B cell (primary cell): ENCODE results near the gene CPT1A. TPM values are rescaled to one million over a fixed set of nuclear protein-coding genes. Genes with fewer than 3 reads are reported as not detected.

Experiments
- ATAC-seq: fragments of 200-7000 bp; cut with Tn5 transposase; one replicate; pipeline ENCODE4 v1.10.0; 2021; ENCODE audit warnings: low read depth, mild to moderate bottlenecking, moderate number of reproducible peaks, moderate library complexity
- CTCF ChIA-PET: fragments of 350-600 bp; sonication (Branson Sonifier 250); formaldehyde crosslinking; loops from one replicate; lab custom pipeline; 2021; ENCODE audit warnings: antibody characterized with exemption, inconsistent platforms; lab: Charles Lee
- POLR2A ChIA-PET: fragments of 350-600 bp; sonication (Branson Sonifier 250); formaldehyde crosslinking; loops from one replicate; lab custom pipeline; 2021; ENCODE audit warnings: antibody characterized with exemption; lab: Charles Lee
- DNase-seq: peaks from one replicate; pipeline ENCODE4 v3.0.0; 2013
- H2AFZ ChIP-seq: 2 replicates; pipeline ENCODE4 v1.6.1; 2012; ENCODE audit warnings: mild to moderate bottlenecking, low read depth, low read length; ENCODE audit not compliant: insufficient read depth, poor library complexity, severe bottlenecking
- H3K27ac ChIP-seq, 2 donors: 1 replicate in 1 of 2; 2 replicates in 1 of 2; pipeline ENCODE4 v1.5.1; 2012 to 2013; ENCODE audit warnings: low read length in 2 of 2, mild to moderate bottlenecking in 2 of 2, moderate library complexity in 1 of 2
- H3K27me3 ChIP-seq, 4 experiments: fragments of 200-600 bp in 1 of 4; sonication (generic) in 1 of 4; replicated peaks in 1 of 4; 1 replicate in 2 of 4; 2 replicates in 2 of 4; pipeline versions ENCODE4 v1.6.1 to v1.7.0; 2013 to 2016; ENCODE audit warnings: low read length in 3 of 4, mild to moderate bottlenecking in 2 of 4, mixed read lengths in 1 of 4, moderate library complexity in 1 of 4; ENCODE audit not compliant: insufficient read depth in 4 of 4, control insufficient read depth in 3 of 4; ENCODE audit errors: control extremely low read depth in 1 of 4
- H3K36me3 ChIP-seq, 2 experiments: replicated peaks in 1 of 2; 1 replicate in 1 of 2; 2 replicates in 1 of 2; pipeline versions ENCODE4 v1.6.1 to v1.7.1; 2013; ENCODE audit warnings: low read length in 1 of 2; ENCODE audit not compliant: insufficient read depth in 2 of 2, control insufficient read depth in 1 of 2; ENCODE audit errors: control extremely low read depth in 1 of 2, extremely low read depth in 1 of 2
- H3K4me1 ChIP-seq, 2 donors: fragments of 200-600 bp in 1 of 2; sonication (generic) in 1 of 2; 1 replicate in 1 of 2; 2 replicates in 1 of 2; pipeline versions ENCODE4 v1.5.1 to v1.6.1; 2013 to 2017; ENCODE audit warnings: low read length in 2 of 2; ENCODE audit not compliant: control insufficient read depth in 2 of 2, insufficient read depth in 2 of 2
- H3K4me2 ChIP-seq: replicated peaks from 2 replicates; pipeline ENCODE3; 2012; ENCODE audit warnings: mild to moderate bottlenecking, low read depth, low read length; ENCODE audit not compliant: poor library complexity, severe bottlenecking
- H3K4me3 ChIP-seq, 5 experiments: fragments of 200-600 bp in 1 of 5; sonication (generic) in 1 of 5; 1 replicate in 3 of 5; 2 replicates in 2 of 5; pipeline versions ENCODE4 v1.5.1 to v1.7.0; 2011 to 2016; ENCODE audit warnings: low read length in 4 of 5, mild to moderate bottlenecking in 4 of 5, low read depth in 2 of 5, control low read depth in 1 of 5, moderate library complexity in 1 of 5; ENCODE audit not compliant: insufficient read depth in 1 of 5; ENCODE audit errors: control extremely low read depth in 1 of 5, extremely low read depth in 1 of 5
- H3K79me2 ChIP-seq: fragments of 200-600 bp; sonication (generic); one replicate; pipeline ENCODE4 v1.6.0; 2016; ENCODE audit warnings: low read length; ENCODE audit not compliant: control insufficient read depth, insufficient read depth
- H3K9ac ChIP-seq: fragments of 200-600 bp; sonication (generic); 2 replicates; pipeline ENCODE4 v1.6.1; 2017; ENCODE audit warnings: mild to moderate bottlenecking, low read length, moderate library complexity
- H3K9me3 ChIP-seq, 3 donors: one replicate each; pipeline versions ENCODE4 v1.6.1 to v1.7.1; 2013; ENCODE audit warnings: low read length in 2 of 3; ENCODE audit not compliant: control insufficient read depth in 2 of 3, insufficient read depth in 1 of 3; ENCODE audit errors: control extremely low read depth in 1 of 3
- H4K20me1 ChIP-seq: 2 replicates; pipeline ENCODE4 v1.6.0; 2012; ENCODE audit warnings: mild to moderate bottlenecking, low read length; ENCODE audit not compliant: insufficient read depth, control insufficient read depth, poor library complexity, severe bottlenecking
- H3K27ac Mint-ChIP-seq: one replicate; pipeline ENCODE4 v1.8.0; 2021; ENCODE audit warnings: mixed read lengths
- H3K27me3 Mint-ChIP-seq: one replicate; pipeline ENCODE4 v1.8.0; 2021; ENCODE audit warnings: mixed read lengths
- H3K4me1 Mint-ChIP-seq: one replicate; pipeline ENCODE4 v1.8.0; 2021; ENCODE audit warnings: mixed read lengths
- H3K4me3 Mint-ChIP-seq: one replicate; pipeline ENCODE4 v1.8.0; 2021; ENCODE audit warnings: mixed read lengths
- H3K9me3 Mint-ChIP-seq: one replicate; pipeline ENCODE4 v1.8.0; 2022; ENCODE audit warnings: mixed read lengths; ENCODE audit not compliant: insufficient read depth
- CTCF ChIP-seq: fragments of 200-600 bp; IDR thresholded peaks from one replicate; pipeline ENCODE4 v1.8.0; 2022; ENCODE audit warnings: antibody characterized with exemption, mild to moderate bottlenecking
- EZH2 ChIP-seq: IDR thresholded peaks from 2 replicates; pipeline ENCODE4 v1.6.1; 2012; ENCODE audit warnings: borderline replicate concordance, low read depth, mild to moderate bottlenecking, moderate library complexity, low read length; ENCODE audit not compliant: insufficient read depth, poor library complexity, severe bottlenecking
- WGBS: methylation state at CpG from one replicate; pipeline ENCODE4 v1.1.5; 2013; ENCODE audit warnings: missing lambda C conversion rate; ENCODE audit not compliant: insufficient coverage; 5-methylcytosine and 5-hydroxymethylcytosine counted together
- intact Hi-C: fragments of 100-400 bp; cut with micrococcal nuclease; formaldehyde crosslinking; loops from one replicate; pipeline ENCODE4 v1.10.0; 2022
- polyA plus RNA-seq: library from polyadenylated mRNA; depleted of rRNA; stranded (reverse); fragments of >200 nt; gene quantifications from 2 replicates; pipeline ENCODE4 v1.2.3, GENCODE V29; 2012
- total RNA-seq, 2 donors: library from RNA; stranded (reverse); fragments of 120-200 nt in 1 of 2; gene quantifications; 1 replicate in 1 of 2; 2 replicates in 1 of 2; pipeline versions ENCODE4 v1.2.3 to v1.2.4, GENCODE V29; 2013 to 2022

The CPT1A gene
- total and polyA plus RNA-seq, 2 donors (not counting 1 experiment from before 2014, with no cell fraction given) = 15.6 to 40.8 TPM

DNA sequence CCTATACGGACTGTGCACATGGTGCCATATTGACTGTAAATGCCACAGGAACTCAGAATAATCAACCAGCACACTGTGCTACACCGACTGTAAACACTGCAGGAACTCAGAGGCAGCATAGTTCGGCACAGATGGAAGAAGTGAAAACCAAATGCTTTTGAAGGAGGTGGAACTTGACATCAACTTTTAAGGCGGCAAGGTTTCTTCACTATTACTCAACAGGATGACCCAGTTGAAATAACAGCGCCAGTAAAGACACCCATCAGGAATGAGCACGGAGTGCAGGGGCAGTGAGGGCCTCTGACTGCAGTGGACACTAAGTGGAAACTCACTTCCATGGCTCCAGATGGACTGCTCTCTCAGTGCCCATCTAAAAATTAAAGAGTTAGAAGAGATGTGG is 106.1 kb downstream of the CPT1A start:
- ATAC-seq = no peak
- no peak overlapping the region for H2AFZ ChIP-seq

DNA sequence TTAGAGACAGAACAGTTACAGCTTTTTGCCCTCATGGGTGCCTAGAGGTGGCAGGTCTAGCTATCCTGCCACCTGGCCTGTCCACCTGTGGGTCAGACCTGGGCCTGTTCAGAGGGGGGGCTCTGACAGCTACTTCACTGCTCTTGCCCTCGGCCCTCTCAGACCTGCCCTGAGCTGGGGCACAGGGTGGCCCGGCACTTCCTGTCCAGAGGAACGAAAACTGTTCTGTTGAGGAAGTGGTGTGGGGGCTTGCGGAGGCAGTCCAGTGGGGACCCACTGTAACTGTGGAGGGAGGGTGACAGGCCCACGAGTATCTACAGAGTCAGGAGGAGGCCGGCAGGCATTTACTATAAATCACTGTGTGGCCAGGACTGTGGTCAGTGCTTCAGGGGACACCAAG is 106.6 kb downstream of the CPT1A start:
- POLR2A ChIA-PET = no interaction called here
- no peaks in the 10 kb centered on the region for H3K9me3 ChIP-seq
- no peaks in the 10 kb centered on the region for H3K4me1 ChIP-seq
- DNase-seq (no peak), ATAC-seq (no peak)
- 77% methylated on average over 5 of the region's 6 CpGs for WGBS
- no peak overlapping the region for H2AFZ ChIP-seq
- Mint-ChIP-seq H3K4me3 (no peak overlapping the region), H3K4me1 (no peaks in the 10 kb centered on the region), H3K27ac (no peak overlapping the region), H3K27me3 (no peaks in the 10 kb centered on the region), H3K9me3 (no peaks in the 10 kb centered on the region)
- H3K4me2 ChIP-seq = no peak overlapping the region
- no peak overlapping the region for H3K4me3 ChIP-seq
- no peaks in the 10 kb centered on the region for H3K36me3 ChIP-seq
- intact Hi-C loops = no loop called here
- CTCF ChIA-PET = no interaction called here
- no peaks in the 10 kb centered on the region for H3K27me3 ChIP-seq
- H3K79me2 ChIP-seq = no peaks in the 10 kb centered on the region
- no peaks in the 10 kb centered on the region for H4K20me1 ChIP-seq
- H3K27ac ChIP-seq = no peak overlapping the region
- no peak overlapping the region for H3K9ac ChIP-seq
- no peak for TF ChIP-seq EZH2
- TF ChIP-seq CTCF = no peak

More for the DNA sequence above, 106.1 kb downstream of the CPT1A start:
- ChIA-PET CTCF (no interaction called here), POLR2A (no interaction called here)
- 97% methylated on average over 3 of the region's 6 CpGs for WGBS
- Histone ChIP-seq H3K9ac (no peak overlapping the region), H3K4me3 (no peak overlapping the region), H3K27ac (no peak overlapping the region), H3K27me3 (no peaks in the 10 kb centered on the region), H4K20me1 (no peaks in the 10 kb centered on the region), H3K36me3 (no peaks in the 10 kb centered on the region), H3K79me2 (no peaks in the 10 kb centered on the region), H3K4me1 (no peaks in the 10 kb centered on the region), H3K9me3 (no peaks in the 10 kb centered on the region), H3K4me2 (no peak overlapping the region)
- DNase-seq = no peak
- Mint-ChIP-seq H3K9me3 (no peaks in the 10 kb centered on the region), H3K27me3 (no peaks in the 10 kb centered on the region), H3K4me3 (no peak overlapping the region), H3K4me1 (no peaks in the 10 kb centered on the region), H3K27ac (no peak overlapping the region)
- intact Hi-C loops = no loop called here
- TF ChIP-seq CTCF (no peak), EZH2 (no peak)
